ENCODE measurements around the gene AGBL1.

The AGBL1 gene

DNA sequence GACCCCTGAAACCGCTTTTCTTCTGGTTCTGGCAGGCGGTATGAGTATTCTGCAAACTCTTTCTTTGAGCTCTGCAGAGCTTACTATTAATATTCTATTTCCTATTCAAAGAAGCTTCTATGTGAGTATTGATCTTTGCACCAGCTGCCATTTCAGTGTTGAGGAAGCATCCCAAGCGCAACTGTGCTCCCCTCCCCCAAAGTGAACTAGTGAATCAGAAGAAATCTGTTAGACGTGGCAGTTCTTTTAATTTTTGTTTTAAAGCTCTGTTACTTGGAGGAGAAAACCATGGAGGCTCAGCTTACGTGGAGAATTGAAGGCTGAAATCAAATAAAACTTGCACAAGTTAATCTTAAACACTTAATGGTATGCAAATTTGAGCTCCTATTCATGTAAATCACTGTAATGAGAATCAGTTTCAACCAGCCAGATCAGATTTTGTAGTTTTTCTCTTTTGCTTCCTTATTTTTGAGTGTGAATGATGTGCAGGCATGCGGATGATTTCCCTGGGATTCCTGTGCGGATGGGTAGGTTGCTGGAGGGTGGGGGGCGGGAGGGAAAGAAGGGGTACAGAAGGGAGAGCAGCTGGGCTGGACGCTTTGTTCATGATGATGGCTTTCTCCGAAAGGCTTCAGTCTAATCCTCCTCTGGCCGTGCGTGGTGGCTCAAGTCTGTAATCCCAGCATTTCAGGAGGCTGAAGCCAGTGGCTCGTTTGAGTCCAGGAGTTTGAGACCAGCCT lies 16.1 kb upstream of the AGBL1 start:
- no peak overlapping the region for H3K4me3 ChIP-seq (ENCODE audit: low read length)
- no peak for TF ChIP-seq ZNF274 (IDR thresholded peaks at IDR 0.05; ENCODE audit: low read depth, low read length)

DNA sequence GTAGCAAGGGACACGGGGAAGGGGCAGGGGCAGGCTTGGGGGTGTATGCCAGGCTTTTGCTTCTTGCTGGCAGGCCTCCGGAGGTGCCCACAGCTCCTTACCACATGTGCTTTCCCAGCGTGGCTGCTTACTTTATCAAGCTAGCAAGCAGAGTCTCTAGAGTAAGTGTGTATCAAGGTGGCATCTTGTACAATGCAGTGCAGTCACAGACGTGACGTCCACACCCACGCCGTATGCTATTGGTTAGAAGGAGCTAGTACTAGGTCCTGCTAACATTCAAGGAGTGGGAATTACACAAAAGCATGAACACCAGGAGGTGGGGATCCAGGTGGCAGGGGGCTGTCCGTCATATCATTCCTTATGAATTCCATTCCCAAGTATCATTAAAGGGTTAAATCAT lies 15.3 kb upstream of the AGBL1 start:
- no peak for TF ChIP-seq ZNF274 (IDR thresholded peaks at IDR 0.05; ENCODE audit: low read depth, low read length)
- no peak overlapping the region for H3K4me3 ChIP-seq (ENCODE audit: low read length)

GRCh38 chr15:86066174-86066834 lies 13.4 kb upstream of the AGBL1 start:
- TF ChIP-seq ZNF274 (IDR thresholded peaks at IDR 0.05; ENCODE audit: low read depth, low read length): no peak
- H3K4me3 ChIP-seq (ENCODE audit: low read length): no peak overlapping the region

DNA sequence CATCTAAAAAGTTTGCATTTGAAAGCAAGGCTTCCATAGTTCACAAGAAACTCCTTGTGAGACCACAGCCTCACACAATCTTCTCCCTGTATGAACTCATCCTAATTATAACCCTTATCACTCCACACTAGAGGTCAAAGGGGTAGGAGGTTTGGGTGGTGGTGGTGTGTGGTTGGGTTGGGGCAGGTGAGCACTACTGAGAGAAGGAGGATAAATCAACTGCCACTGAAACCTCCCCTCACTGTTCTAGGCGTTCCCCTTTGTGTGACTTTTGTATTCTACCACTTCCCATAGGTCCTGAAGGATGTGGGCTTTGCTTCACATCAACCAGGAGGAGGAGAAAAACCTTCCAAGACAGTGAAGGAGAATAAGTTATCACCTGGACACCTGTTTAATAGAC lies 6.4 kb upstream of the AGBL1 start:
- TF ChIP-seq ZNF274 (IDR thresholded peaks at IDR 0.05; ENCODE audit: low read depth, low read length): no peak

DNA sequence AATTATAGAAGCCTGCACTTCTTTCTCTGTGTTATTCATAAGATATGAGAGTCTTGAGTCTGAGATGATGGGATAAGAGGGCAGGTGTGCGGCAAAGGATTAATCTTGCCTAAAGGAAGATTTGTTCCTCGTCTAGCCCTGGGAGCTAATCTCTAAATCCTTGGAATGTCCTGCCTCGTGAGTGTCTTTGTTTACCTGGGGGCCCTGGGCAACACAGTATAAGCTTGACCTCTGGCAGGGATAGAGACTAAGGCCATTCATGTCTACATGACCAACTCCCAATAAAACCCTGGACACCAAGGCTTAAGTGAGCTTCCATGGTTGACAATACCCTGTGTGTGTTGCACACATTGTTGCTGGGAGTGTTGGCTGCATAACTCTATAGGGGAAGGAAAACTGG lies 3.2 kb upstream of the AGBL1 start:
- H3K4me3 ChIP-seq (ENCODE audit: low read length): no peak overlapping the region
- no peak for TF ChIP-seq ZNF274 (IDR thresholded peaks at IDR 0.05; ENCODE audit: low read depth, low read length)

More for the DNA sequence above, 6.4 kb upstream of the AGBL1 start:
- H3K4me3 ChIP-seq (ENCODE audit: low read length): no peak overlapping the region

DNA sequence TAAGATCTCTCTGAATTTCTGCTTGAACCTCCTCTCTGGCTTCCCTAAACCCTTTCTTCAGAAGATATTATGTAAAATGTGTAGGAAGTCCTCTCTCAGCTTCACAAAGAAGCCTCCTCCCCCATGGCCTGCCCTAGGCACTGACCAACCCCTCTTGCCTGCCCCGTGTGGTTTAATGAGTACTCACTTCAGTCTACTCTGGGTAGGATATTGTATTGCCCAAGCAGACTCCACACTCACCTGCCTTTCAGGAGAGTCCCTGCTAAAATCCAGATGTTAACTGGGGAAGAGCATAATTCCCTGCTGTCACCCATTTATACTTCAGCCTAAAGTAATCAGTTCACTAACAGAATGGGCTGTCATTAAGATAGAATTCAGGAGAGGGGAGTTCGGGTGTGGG lies 2.6 kb upstream of the AGBL1 start:
- TF ChIP-seq ZNF274 (IDR thresholded peaks at IDR 0.05; ENCODE audit: low read depth, low read length): no peak

GRCh38 chr15:86080302-86080701 lies 631 bp downstream of the AGBL1 start:
- no peak overlapping the region for H3K4me3 ChIP-seq (ENCODE audit: low read length)
- no peak for TF ChIP-seq ZNF274 (IDR thresholded peaks at IDR 0.05; ENCODE audit: low read depth, low read length)

More for the DNA sequence above, 2.6 kb upstream of the AGBL1 start:
- H3K4me3 ChIP-seq (ENCODE audit: low read length): no peak overlapping the region

DNA sequence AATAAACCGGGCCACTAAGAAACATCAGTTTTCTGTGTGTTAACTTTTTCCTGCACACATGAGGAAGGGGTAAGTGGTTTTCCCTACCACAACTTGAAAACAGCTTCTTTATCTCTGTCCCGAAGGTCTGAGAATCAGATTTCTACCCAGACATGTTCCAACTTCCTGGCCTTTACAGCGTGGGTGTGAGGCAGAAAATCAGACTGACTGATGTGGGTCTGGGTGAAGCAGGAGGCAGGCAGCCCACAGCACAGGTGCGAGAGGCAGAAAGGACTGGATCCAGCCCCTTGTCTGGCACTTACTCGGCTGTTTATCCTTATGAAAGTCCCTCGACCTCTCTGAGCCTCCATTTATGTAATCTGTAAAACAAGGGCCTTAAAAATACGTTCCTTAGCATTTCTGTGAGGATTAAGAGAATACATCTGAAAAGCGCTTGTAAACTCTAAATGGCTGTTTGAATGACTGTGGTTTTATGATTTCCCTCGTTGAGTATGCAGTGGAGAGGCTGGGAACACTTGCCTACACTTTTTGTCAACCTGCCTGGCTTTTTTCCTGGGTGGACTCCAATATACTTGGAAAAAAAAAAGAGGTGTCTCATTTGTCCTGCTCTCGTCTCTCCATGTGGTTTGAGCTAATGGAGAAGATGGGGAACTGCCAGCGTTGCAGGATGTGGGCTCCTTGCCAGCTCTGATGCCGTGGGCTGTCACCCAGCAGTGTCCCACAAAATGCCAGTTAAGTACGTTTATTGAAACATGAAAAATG lies 3.1 kb downstream of the AGBL1 start:
- TF ChIP-seq ZNF274 (IDR thresholded peaks at IDR 0.05; ENCODE audit: low read depth, low read length): no peak

GRCh38 chr15:86087808-86088207 lies 8.1 kb downstream of the AGBL1 start:
- no peak overlapping the region for H3K4me3 ChIP-seq (ENCODE audit: low read length)
- no peak for TF ChIP-seq ZNF274 (IDR thresholded peaks at IDR 0.05; ENCODE audit: low read depth, low read length)

More for the DNA sequence above, 3.1 kb downstream of the AGBL1 start:
- no peak overlapping the region for H3K4me3 ChIP-seq (ENCODE audit: low read length)

DNA sequence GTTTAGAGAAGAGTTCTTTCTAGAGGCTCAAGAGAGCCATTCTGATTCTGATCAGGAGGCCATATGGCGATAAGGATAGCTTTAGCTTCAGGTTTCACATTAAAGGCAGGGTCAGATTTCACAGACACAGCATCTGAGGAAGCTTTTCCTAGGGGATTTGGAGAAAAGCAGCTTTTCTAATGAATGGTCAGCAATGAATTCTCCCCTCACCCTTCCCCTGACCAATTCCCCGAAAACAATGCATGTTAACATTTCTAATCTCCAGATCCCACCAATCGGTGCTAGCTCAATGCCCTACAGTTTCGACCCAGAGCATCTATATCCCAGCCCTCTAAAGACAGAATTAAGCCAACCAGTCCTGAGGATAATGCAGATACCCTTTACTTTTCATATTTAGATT lies 9.8 kb downstream of the AGBL1 start:
- no peak for TF ChIP-seq ZNF274 (IDR thresholded peaks at IDR 0.05; ENCODE audit: low read depth, low read length)

DNA sequence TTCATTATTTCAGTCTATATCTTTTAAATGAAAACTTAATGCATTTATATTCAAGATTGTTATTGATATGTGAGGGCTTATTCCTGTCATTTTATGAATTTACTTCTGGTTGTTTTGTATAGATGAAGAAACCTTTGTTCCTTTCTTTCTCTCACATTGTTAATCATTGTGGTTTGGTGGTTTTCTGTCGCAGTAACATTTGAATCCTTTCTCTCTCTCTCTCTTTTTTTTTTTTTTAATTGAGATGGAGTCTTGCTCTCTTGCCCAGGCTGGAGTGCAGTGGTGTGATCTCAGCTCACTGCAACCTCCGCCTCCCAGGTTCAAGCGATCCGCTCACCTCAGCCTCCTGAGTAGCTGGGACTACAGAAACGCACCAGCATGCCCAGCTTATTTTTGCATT lies 22.1 kb downstream of the AGBL1 start:
- no peak for TF ChIP-seq ZNF274 (IDR thresholded peaks at IDR 0.05; ENCODE audit: low read depth, low read length)
- H3K4me3 ChIP-seq (ENCODE audit: low read length): no peak overlapping the region

More for the DNA sequence above, 9.8 kb downstream of the AGBL1 start:
- no peak overlapping the region for H3K4me3 ChIP-seq (ENCODE audit: low read length)

GRCh38 chr15:86103825-86104224 lies 24.2 kb downstream of the AGBL1 start:
- H3K4me3 ChIP-seq (ENCODE audit: low read length): no peak overlapping the region
- TF ChIP-seq ZNF274 (IDR thresholded peaks at IDR 0.05; ENCODE audit: low read depth, low read length): no peak

DNA sequence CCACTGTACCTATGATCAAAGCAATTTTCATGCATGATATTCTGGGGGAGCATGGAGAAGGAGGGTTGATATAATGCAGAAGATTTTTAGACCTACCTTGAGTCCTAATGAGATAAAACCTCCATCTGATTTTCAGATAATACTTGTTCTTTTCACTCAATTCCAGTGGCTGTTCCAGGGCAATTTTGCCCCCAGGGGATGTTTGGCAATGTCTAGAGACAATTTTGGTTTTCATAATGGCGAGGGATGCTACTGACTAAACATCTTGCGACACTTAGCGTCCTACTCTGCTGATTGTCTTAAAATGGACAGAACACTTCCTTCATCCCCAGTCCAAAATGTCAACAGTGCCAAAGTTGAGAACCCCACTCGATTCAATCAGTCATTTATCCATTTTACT lies 26.6 kb downstream of the AGBL1 start:
- no peak for TF ChIP-seq ZNF274 (IDR thresholded peaks at IDR 0.05; ENCODE audit: low read depth, low read length)
- no peak overlapping the region for H3K4me3 ChIP-seq (ENCODE audit: low read length)

DNA sequence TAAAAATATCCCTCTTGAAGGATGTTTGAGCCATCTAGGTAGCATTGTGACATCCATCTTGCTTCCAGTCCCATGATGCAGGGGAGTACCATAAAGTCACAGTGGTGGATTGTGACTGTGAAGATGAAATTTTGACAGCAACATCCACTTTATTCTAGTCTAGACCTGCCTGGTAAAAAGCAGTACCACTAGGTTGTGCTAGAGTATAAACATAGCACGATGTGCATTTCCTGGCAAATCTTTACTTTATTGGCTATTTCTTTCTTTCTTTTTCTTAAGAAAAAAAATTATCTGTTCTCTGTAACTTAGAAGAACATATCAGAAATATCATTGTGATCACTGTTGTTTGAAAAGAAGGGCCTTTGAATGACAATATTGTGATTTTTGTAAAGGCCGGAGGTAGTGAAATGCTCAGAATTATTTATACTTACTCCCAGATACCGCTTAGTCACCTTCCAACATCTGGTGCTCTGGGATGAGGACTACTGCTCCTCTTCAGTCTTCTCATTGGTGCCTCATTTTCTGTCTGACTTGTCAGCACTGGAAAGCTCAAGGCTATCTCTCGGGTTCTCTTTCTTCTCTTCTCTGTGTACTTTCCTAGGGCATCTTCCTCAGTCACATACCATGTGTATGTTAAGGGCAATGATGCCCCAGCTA lies 35.6 kb downstream of the AGBL1 start:
- H3K4me3 ChIP-seq (ENCODE audit: low read length): no peak overlapping the region
- TF ChIP-seq ZNF274 (IDR thresholded peaks at IDR 0.05; ENCODE audit: low read depth, low read length): no peak

All from GM08714 (cell line).